Measurements from ENCODE around the gene FLCN. TPM values are rescaled to one million over a fixed set of nuclear protein-coding genes. Genes with fewer than 3 reads are reported as not detected.

The FLCN gene
- total and polyA plus RNA-seq, 3 donors from 2014 or later = 47.9 to 159 (median 129) TPM

- H3K9me3 ChIP-seq = no peaks in the 10 kb centered on the region
- H3K4me3 ChIP-seq = no peak overlapping the region
- H3K27me3 ChIP-seq = no peaks in the 10 kb centered on the region
- intact Hi-C loops (cut with DNase I; ENCODE audit: low total_unique reads) = no loop called here
- peak overlapping the region; percentile 14 to 67 for H3K27ac ChIP-seq
- WGBS, 2 donors = 27 to 54% methylated on average over 7 to 11 of the region's 11 CpGs
- H3K36me3 ChIP-seq (ENCODE audit: low read depth, missing control alignments) = no peaks in the 10 kb centered on the region
- peaks cover 33% of the 10 kb centered on the region for H3K4me1 ChIP-seq
- DNase-seq = peak; percentile 73
- no peak for TF ChIP-seq CTCF (IDR thresholded peaks at IDR 0.05)
- TF ChIP-seq POLR2A (IDR thresholded peaks at IDR 0.05) = no peak
Observed at GRCh38 chr17:17191346-17191792, 45.6 kb downstream of the FLCN start.

GRCh38 chr17:17190188-17190587, 46.8 kb downstream of the FLCN start:
- H3K36me3 ChIP-seq (ENCODE audit: low read depth, missing control alignments) = no peaks in the 10 kb centered on the region
- intact Hi-C loops (cut with DNase I; ENCODE audit: low total_unique reads) = no loop called here
- peak overlapping the region in 1 of 2 donors; percentile 19 for H3K27ac ChIP-seq

GRCh38 chr17:17189559-17189958, 47.4 kb downstream of the FLCN start:
- WGBS, 2 donors = 46 to 49% methylated on average over 3 to 4 of the region's 4 CpGs
- Histone ChIP-seq H3K36me3 (ENCODE audit: low read depth, missing control alignments) (no peaks in the 10 kb centered on the region), H3K27ac (no peak overlapping the region), H3K4me1 (peaks cover 36% of the 10 kb centered on the region), H3K4me3 (no peak overlapping the region), H3K9me3 (no peaks in the 10 kb centered on the region), H3K27me3 (no peaks in the 10 kb centered on the region)
- DNase-seq = no peak
- TF ChIP-seq CTCF (IDR thresholded peaks at IDR 0.05) (no peak), POLR2A (IDR thresholded peaks at IDR 0.05) (no peak)
- intact Hi-C loops (cut with DNase I; ENCODE audit: low total_unique reads) = no loop called here

More at GRCh38 chr17:17190188-17190587, 46.8 kb downstream of the FLCN start:
- 36 to 45% methylated on average over 7 of the region's 7 CpGs for WGBS, 2 donors
- H3K4me3 ChIP-seq = no peak overlapping the region
- H3K9me3 ChIP-seq = no peaks in the 10 kb centered on the region
- no peak for TF ChIP-seq CTCF (IDR thresholded peaks at IDR 0.05)
- TF ChIP-seq POLR2A (IDR thresholded peaks at IDR 0.05) = no peak
- no peak for DNase-seq
- peaks cover 36% of the 10 kb centered on the region for H3K4me1 ChIP-seq
- H3K27me3 ChIP-seq = no peaks in the 10 kb centered on the region

- intact Hi-C loops (cut with DNase I; ENCODE audit: low total_unique reads) = no loop called here
- no peak for DNase-seq
- WGBS, 2 donors = 67 to 80% methylated on average over 4 of the region's 4 CpGs
- Histone ChIP-seq H3K4me1 (peaks cover 36% of the 10 kb centered on the region), H3K4me3 (no peak overlapping the region), H3K27me3 (no peaks in the 10 kb centered on the region), H3K27ac (peak overlapping the region in 1 of 2 donors; percentile 5), H3K9me3 (no peaks in the 10 kb centered on the region), H3K36me3 (ENCODE audit: low read depth, missing control alignments) (no peaks in the 10 kb centered on the region)
- TF ChIP-seq CTCF (IDR thresholded peaks at IDR 0.05) (no peak), POLR2A (IDR thresholded peaks at IDR 0.05) (no peak)
Observed at GRCh38 chr17:17188586-17188985, 48.4 kb downstream of the FLCN start.

Data from testis (tissue), 3 donors.